ENCODE measurements around the gene UBASH3B.

DNA sequence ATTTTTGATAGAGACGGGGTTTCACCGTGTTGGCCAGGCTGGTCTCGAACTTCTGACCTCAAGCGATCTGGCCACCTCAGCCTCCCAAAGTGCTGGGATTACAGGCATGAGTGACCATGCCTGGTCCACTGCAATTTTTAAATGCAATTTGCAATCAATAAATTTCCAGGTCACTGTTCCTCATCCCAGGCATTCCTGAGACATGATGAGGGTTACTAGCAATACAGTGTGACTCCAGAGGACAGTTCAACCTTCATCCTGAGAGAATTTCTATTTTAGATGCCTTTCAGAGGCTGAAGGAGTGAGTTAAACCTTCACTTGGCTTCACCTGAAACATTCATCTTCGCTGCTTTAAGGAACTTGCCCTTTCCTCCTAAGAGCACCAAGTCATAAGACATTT is 9.7 kb upstream of the UBASH3B start:
- TF ChIP-seq CTCF (IDR thresholded peaks at IDR 0.05; ENCODE audit: low read depth, low read length) (no peak), EZH2phosphoT487 (IDR thresholded peaks at IDR 0.05; ENCODE audit: low read depth) (no peak)
